ENCODE results near the gene BBS1. TPM values are rescaled to one million over a fixed set of nuclear protein-coding genes. Genes with fewer than 3 reads are reported as not detected.
A peak's percentile ranks its signal among the peaks of the same experiment; 100 is the strongest.
"Not testable (repeated sequence)": the region's sequence is repeated elsewhere in the genome, so short reads cannot be mapped to it uniquely, and the experiment has no call there.

Gene BBS1
- total RNA-seq, 1 donor from 2014 or later, result 39.6 TPM

DNA sequence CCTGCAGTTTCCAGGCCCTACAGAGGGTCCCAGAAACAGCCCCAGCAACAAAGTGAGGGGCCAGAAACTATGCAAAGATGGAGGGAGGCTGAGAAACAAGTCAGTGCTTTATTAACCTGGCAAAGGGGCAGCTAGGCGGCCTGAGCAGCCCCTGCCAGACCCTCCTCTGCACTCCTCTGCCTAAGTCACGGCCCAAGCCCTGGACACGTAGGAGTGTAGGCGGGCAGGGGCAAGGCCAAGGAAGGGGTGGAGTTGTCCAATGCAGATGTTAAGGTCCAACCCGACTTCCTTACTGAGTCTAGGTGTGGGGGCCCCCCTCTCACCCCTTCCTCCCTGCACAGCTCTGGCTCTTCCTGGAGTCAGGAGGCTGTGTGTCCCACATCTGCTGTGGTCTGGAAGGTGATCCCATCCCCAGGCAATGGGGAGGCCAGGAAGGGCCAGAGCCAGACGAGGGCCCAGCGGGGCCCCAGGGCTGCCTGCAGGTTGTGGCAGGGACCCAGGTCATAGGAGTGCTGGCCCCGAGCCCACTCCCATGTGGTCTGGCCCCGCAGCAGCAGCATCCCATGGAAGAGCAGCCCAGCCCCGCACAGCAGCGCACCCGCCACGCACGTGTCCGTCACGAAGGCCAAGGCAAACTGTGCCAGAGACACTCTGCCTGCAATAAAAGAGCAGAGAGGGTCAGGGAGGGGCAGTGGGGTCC lies 28.9 kb downstream of the BBS1 start:
- TF ChIP-seq, protein P1, sequence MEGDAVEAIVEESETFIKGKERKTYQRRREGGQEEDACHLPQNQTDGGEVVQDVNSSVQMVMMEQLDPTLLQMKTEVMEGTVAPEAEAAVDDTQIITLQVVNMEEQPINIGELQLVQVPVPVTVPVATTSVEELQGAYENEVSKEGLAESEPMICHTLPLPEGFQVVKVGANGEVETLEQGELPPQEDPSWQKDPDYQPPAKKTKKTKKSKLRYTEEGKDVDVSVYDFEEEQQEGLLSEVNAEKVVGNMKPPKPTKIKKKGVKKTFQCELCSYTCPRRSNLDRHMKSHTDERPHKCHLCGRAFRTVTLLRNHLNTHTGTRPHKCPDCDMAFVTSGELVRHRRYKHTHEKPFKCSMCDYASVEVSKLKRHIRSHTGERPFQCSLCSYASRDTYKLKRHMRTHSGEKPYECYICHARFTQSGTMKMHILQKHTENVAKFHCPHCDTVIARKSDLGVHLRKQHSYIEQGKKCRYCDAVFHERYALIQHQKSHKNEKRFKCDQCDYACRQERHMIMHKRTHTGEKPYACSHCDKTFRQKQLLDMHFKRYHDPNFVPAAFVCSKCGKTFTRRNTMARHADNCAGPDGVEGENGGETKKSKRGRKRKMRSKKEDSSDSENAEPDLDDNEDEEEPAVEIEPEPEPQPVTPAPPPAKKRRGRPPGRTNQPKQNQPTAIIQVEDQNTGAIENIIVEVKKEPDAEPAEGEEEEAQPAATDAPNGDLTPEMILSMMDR (IDR thresholded peaks at IDR 0.05), result no peak
- Histone ChIP-seq H3K27ac (no peak overlapping the region), H3K9me3 (no peaks in the 10 kb centered on the region)

GRCh38 chr11:66539870-66540213 lies 29.4 kb downstream of the BBS1 start:
- no peak overlapping the region for H3K4me3 ChIP-seq
- intact Hi-C loops (cut with DNase I), result no loop called here
- H3K9me3 ChIP-seq, result no peaks in the 10 kb centered on the region
- TF ChIP-seq, protein P1 (IDR thresholded peaks at IDR 0.05), result no peak
- peaks cover 1 to 7% of the 10 kb centered on the region in 2 donors for H3K4me1 ChIP-seq
- DNase-seq (ENCODE audit: low spot score in 2 of 2), result no peak
- H3K36me3 ChIP-seq, result peaks cover 24 to 35% of the 10 kb centered on the region in 2 donors
- no peak overlapping the region for H3K27ac ChIP-seq
- H3K27me3 ChIP-seq, result no peaks in the 10 kb centered on the region

More for the DNA sequence above, 28.9 kb downstream of the BBS1 start:
- H3K27me3 ChIP-seq, result no peaks in the 10 kb centered on the region
- no peak for DNase-seq (ENCODE audit: low spot score in 2 of 2)
- H3K4me3 ChIP-seq, result no peak overlapping the region
- peaks cover 0 to 4% of the 10 kb centered on the region in 2 donors for H3K4me1 ChIP-seq
- intact Hi-C loops (cut with DNase I), result no loop called here
- H3K36me3 ChIP-seq, result peaks cover 24 to 35% of the 10 kb centered on the region in 2 donors

GRCh38 chr11:66540598-66540997 lies 30.2 kb downstream of the BBS1 start:
- H3K27ac ChIP-seq; H3K9me3 ChIP-seq; H3K27me3 ChIP-seq; H3K4me3 ChIP-seq; DNase-seq (ENCODE audit: low spot score in 2 of 2); intact Hi-C loops (cut with DNase I): not testable (repeated sequence)
- Histone ChIP-seq H3K36me3 (peaks cover 23 to 30% of the 10 kb centered on the region in 2 donors), H3K4me1 (peaks cover 3 to 14% of the 10 kb centered on the region in 2 donors)

DNA sequence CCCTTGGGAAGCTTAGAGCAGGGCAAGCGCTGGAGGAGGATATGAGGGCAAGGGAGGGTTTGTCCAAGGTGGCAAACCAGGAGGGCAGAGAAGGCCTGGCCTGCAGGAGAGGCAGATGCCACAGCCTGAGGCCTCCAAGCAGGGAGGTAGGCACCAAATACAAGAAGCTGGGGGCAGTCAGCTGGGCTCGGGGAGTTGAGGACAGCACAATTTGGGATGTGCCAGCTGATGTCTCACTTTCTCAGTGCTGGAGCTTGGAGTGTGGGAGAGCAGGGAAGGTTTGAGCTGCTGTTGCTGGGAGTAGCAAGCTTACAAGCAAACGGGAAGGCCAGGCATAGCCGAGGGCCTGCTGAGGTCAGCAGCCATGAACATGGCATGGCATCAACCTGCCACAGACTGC lies 31.5 kb downstream of the BBS1 start:
- peaks cover 3 to 20% of the 10 kb centered on the region in 2 donors for H3K4me1 ChIP-seq
- TF ChIP-seq, protein P1 (IDR thresholded peaks at IDR 0.05), result no peak
- H3K9me3 ChIP-seq, result no peaks in the 10 kb centered on the region
- peaks cover 12 to 23% of the 10 kb centered on the region in 2 donors for H3K36me3 ChIP-seq
- no peak overlapping the region for H3K4me3 ChIP-seq
- no peak overlapping the region for H3K27ac ChIP-seq
- no peak for DNase-seq (ENCODE audit: low spot score in 2 of 2)
- H3K27me3 ChIP-seq, result no peaks in the 10 kb centered on the region
- intact Hi-C loops (cut with DNase I), result no loop called here

GRCh38 chr11:66542362-66542761 lies 31.9 kb downstream of the BBS1 start:
- TF ChIP-seq, protein P1 (IDR thresholded peaks at IDR 0.05), result no peak
- Histone ChIP-seq H3K4me3 (no peak overlapping the region), H3K4me1 (peaks cover 3 to 20% of the 10 kb centered on the region in 2 donors), H3K9me3 (no peaks in the 10 kb centered on the region), H3K27ac (no peak overlapping the region), H3K36me3 (peaks cover 12 to 18% of the 10 kb centered on the region in 2 donors), H3K27me3 (no peaks in the 10 kb centered on the region)
- intact Hi-C loops (cut with DNase I), result no loop called here
- DNase-seq (ENCODE audit: low spot score in 2 of 2), result no peak

DNA sequence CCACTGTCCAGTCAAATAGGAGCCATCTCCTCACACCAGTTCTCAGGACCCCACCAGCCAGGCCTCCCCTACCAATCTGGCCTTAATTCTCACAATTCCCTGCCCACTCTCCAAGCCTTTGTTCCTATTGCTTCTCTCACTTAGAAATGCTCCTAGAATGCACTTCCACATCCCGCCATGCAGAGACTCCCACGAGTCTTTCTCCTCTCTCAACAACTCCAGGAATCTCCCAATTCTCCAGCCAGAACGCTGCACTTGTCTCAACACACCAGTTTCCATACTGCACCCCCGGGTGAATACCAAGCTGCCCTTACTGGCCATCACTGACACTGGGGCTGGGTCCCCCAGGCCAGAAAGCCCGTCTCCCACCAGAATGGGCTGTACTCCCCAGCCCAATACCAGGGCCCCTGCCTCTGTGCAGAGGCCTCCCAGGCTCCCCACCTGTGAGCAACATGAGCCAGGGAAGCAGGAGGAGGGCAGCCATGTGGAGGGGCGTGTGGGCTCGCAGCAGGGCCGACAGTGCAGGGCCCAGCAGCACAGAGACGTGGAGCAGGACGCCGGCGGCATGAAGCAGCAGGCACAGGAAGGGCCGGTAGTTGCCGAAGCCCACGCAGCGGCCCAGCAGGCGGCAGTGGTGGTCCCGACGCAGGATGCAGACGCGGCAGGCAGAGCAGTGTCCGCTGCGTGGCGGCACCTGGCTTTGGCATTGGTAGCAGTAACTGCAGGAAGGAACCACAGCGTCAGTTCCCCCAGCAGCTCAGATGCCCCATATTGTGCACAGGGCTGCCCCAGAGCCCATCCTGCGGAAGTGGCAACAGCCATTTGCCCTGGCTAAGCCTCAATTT lies 33.0 kb downstream of the BBS1 start:
- Histone ChIP-seq H3K4me1 (peaks cover 3 to 20% of the 10 kb centered on the region in 2 donors), H3K36me3 (peaks cover 12 to 15% of the 10 kb centered on the region in 2 donors), H3K4me3 (peak overlapping the region in 1 of 2 donors; percentile 17), H3K9me3 (no peaks in the 10 kb centered on the region), H3K27ac (no peak overlapping the region), H3K27me3 (no peaks in the 10 kb centered on the region)
- intact Hi-C loops (cut with DNase I), result no loop called here
- DNase-seq (ENCODE audit: low spot score in 2 of 2), result peak in 1 of 2 donors; percentile 75
- TF ChIP-seq, protein P1 (IDR thresholded peaks at IDR 0.05), result peak; percentile 11 to 22 (median 15)

- H3K9me3 ChIP-seq; intact Hi-C loops (cut with DNase I); H3K27me3 ChIP-seq; H3K36me3 ChIP-seq; H3K27ac ChIP-seq; DNase-seq (ENCODE audit: low spot score in 2 of 2): not testable (repeated sequence)
- Histone ChIP-seq H3K4me1 (peaks cover 3 to 20% of the 10 kb centered on the region in 2 donors), H3K4me3 (peak overlapping the region; percentile 80 to 92)
Observed at GRCh38 chr11:66544952-66545351, 34.5 kb downstream of the BBS1 start.

Measured in ascending aorta (tissue), 2 donors.